ENCODE data around the gene P2RY2.

DNA sequence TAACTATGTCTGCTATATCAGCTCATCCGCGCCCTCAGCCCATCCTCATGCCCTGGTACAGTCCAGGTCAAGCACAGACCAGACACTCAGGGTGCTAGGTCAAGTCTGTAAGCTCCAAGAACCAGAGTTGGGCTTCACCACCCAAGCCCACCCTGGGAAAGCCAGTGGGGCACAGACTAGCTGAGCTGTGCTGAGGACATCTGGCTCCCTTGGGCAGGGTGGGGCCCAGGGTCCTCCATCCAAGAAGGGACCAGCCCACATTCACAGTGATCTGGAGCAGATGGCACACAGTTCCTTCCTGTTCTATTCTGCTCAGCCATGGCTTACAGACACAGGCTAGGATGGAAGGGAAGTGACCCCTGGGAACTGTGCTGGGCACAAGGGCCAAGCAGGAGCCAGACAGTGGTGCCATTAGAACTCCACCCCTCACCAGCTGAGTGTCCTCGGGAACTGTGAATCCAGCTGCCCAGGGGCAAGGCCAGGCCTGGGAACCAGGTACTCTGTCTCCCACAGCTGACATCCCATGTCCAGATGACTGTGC, 63.2 kb downstream of the P2RY2 start:
- TF ChIP-seq CTCF (conservative IDR thresholded peaks at IDR 0.05 in 1 of 2, IDR thresholded peaks at IDR 0.05 in 1 of 2; ENCODE audit: low read depth in 1 of 2, low read length in 2 of 2) (no peak), EZH2 (IDR thresholded peaks at IDR 0.05; ENCODE audit: low read length, missing control alignments) (no peak)
